Tibial artery (tissue), 4 donors: ENCODE measurements around the gene FARP1.

ENCODE experiments used
- DNase-seq, 2 donors: peaks; one replicate each; pipeline ENCODE4 v3.0.0-alpha.2; 2019
- H3K27ac ChIP-seq, 2 donors: fragments of 200-600 bp; sonication (generic) in 1 of 2; 1 replicate in 1 of 2; 2 replicates in 1 of 2; pipeline ENCODE4 v1.5.1; 2018 to 2019; ENCODE audit warnings: mild to moderate bottlenecking in 1 of 2
- H3K27me3 ChIP-seq, 2 donors: fragments of 200-600 bp; sonication (generic) in 1 of 2; one replicate each; pipeline versions ENCODE4 v1.5.1 to v1.6.0; 2016 to 2019
- H3K36me3 ChIP-seq, 3 donors: fragments of 200-600 bp; sonication (generic) in 2 of 3; one replicate each; pipeline ENCODE4 v1.5.1; 2016 to 2019; ENCODE audit warnings: mild to moderate bottlenecking in 2 of 3
- H3K4me1 ChIP-seq, 4 donors: fragments of 200-600 bp; sonication (generic) in 2 of 4; 1 replicate in 3 of 4; 2 replicates in 1 of 4; pipeline ENCODE4 v1.5.1; 2016 to 2019
- H3K4me3 ChIP-seq, 2 donors: fragments of 200-600 bp; sonication (generic) in 1 of 2; 1 replicate in 1 of 2; 2 replicates in 1 of 2; pipeline ENCODE4 v1.5.1; 2018 to 2019; ENCODE audit warnings: mild to moderate bottlenecking in 2 of 2
- H3K9me3 ChIP-seq, 3 donors: fragments of 200-600 bp; sonication (generic) in 1 of 3; one replicate each; pipeline ENCODE4 v1.5.1; 2016 to 2019
- intact Hi-C: fragments of 100-400 bp; cut with DNase I; formaldehyde crosslinking; loops from one replicate; pipeline ENCODE4 v1.15.0; 2023; ENCODE audit warnings: low total_unique reads
- TF ChIP-seq, protein P1 (sequence below), 2 experiments: fragments of 200-600 bp in 1 of 2; fragments of 450-650 bp in 1 of 2; IDR thresholded peaks; one replicate each; pipeline ENCODE4 v1.5.1; 2017 to 2019; ENCODE audit warnings: antibody characterized with exemption in 2 of 2, mild to moderate bottlenecking in 1 of 2, moderate library complexity in 1 of 2

FARP1 gene

DNA sequence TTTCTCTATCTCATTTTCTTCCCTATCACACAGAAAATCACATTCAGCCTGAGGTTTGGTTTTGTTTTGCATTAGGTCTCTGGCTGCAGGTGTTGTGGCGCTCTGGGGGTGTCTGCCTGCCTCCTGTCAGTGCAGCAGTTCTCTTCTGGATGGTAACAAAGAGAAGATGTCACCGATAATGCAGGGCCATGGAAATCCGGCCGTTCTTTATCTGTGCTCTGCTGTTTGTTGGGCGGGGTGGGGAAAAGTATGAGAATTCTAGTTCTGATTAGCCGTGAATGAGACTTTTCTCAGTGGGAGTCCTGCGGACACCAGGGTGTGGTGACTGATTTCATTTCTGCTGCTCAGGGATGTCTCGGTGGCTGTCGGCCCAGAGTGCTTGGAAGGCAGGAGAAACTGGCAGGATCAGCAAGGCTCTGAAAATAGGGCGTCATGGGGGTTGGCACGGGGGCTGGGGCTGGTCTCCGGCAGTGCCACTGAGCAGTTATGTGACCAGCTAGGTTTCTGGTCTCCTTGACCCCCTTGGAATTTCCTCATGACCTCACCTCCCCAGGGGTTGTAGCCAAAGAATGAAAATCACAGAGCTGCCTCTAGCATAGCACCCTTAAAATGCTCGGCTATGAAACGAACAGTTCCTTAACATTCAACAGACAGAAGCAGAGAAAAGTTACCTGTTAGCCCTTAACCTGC lies 29.2 kb downstream of the FARP1 start:
- DNase-seq: peak; percentile 58 to 82
- Histone ChIP-seq H3K27ac (peak overlapping the region; percentile 63 to 70), H3K27me3 (no peaks in the 10 kb centered on the region), H3K9me3 (no peaks in the 10 kb centered on the region), H3K4me1 (peaks cover 0 to 47% (median 40%) of the 10 kb centered on the region in 4 donors), H3K4me3 (peak overlapping the region; percentile 10 to 16), H3K36me3 (peaks cover 0 to 8% (median 6%) of the 10 kb centered on the region in 3 donors)
- intact Hi-C loops: no loop called here
- TF ChIP-seq, protein P1, sequence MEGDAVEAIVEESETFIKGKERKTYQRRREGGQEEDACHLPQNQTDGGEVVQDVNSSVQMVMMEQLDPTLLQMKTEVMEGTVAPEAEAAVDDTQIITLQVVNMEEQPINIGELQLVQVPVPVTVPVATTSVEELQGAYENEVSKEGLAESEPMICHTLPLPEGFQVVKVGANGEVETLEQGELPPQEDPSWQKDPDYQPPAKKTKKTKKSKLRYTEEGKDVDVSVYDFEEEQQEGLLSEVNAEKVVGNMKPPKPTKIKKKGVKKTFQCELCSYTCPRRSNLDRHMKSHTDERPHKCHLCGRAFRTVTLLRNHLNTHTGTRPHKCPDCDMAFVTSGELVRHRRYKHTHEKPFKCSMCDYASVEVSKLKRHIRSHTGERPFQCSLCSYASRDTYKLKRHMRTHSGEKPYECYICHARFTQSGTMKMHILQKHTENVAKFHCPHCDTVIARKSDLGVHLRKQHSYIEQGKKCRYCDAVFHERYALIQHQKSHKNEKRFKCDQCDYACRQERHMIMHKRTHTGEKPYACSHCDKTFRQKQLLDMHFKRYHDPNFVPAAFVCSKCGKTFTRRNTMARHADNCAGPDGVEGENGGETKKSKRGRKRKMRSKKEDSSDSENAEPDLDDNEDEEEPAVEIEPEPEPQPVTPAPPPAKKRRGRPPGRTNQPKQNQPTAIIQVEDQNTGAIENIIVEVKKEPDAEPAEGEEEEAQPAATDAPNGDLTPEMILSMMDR (IDR thresholded peaks at IDR 0.05): no peak

DNA sequence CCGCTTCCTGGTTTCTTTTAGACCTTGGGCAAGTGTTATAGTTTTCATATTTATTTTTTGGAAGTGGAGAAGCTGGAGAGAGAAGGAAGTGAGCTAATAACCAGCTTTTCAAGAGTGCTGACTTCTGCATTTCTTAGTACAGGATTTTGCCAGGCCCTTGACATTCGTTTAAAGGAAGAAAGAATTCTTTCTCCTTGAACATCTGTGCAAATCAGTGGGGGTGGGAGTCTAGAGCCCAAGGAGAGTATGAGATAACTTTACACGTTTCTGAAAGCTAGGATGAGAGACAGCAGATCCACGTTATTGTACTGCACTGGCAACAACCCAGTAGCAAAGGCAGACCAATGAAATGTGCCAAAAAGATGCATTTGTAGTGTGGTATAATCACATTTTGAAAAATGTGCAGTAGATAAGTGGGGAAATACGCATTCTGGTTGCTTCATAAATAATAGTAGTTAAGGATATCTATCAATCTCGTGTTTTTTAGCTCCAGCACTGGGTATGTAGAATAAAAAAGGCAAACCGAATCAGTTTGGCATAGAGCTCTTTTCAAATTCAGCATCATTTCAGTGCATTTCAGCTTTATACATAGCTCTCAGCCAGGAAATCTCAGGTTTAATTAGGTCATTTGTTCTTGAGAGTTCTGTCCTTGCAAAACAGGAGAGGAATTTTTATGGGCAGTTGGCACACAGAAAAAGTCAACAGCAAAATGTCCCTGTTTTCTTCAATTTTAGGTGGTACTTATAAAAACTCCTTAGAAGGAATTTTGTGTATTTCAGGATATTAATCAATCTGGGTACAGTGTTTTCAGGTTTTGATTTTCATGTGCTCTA lies 29.9 kb downstream of the FARP1 start:
- no peak overlapping the region for H3K4me3 ChIP-seq
- TF ChIP-seq, protein P1 (IDR thresholded peaks at IDR 0.05): no peak
- no peak for DNase-seq
- no peaks in the 10 kb centered on the region for H3K9me3 ChIP-seq
- H3K4me1 ChIP-seq: peaks cover 0 to 47% (median 40%) of the 10 kb centered on the region in 4 donors
- no peaks in the 10 kb centered on the region for H3K27me3 ChIP-seq
- intact Hi-C loops: no loop called here
- H3K36me3 ChIP-seq: peaks cover 0 to 12% (median 6%) of the 10 kb centered on the region in 3 donors
- H3K27ac ChIP-seq: peak overlapping the region; percentile 63 to 70

DNA sequence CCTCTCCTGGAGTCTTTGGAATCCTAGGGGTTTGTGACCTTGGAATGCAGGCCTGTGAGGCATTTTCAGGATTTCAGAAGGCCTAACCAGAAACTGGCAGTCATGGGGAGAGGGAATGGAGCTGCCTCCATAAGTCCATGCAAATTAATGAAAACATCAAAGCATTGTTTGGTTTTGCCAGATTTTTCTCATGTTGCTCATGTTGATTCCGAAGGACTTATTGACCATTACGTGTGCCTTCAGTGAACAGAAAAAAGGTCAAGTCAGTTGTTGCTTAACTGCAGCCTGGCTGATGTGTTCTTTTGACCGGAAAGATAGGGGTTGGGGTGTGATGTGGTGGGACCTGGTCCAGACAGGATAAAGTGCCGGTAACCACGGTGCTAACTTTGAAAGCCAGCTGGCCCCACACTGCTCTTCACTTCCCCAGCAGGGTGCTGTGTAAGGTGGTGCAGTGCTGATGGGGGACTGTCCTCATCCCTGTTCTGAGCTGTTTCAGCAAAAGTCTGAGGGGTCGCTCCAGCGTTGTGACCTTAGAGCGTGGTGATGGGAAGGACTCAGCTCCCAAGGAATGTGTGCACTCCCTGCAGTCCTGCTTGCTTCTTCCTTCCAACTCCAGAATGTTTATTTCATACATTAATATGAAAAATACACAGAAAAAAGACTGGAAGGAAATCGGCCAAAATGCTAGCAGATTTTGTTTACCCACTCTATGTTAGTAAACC lies 30.7 kb downstream of the FARP1 start:
- intact Hi-C loops: no loop called here
- Histone ChIP-seq H3K4me3 (no peak overlapping the region), H3K36me3 (peaks cover 0 to 12% (median 6%) of the 10 kb centered on the region in 3 donors), H3K27ac (peak overlapping the region; percentile 63 to 70), H3K27me3 (no peaks in the 10 kb centered on the region), H3K9me3 (no peaks in the 10 kb centered on the region), H3K4me1 (peaks cover 0 to 47% (median 40%) of the 10 kb centered on the region in 4 donors)
- TF ChIP-seq, protein P1 (IDR thresholded peaks at IDR 0.05): no peak
- DNase-seq: peak; percentile 44 to 67

DNA sequence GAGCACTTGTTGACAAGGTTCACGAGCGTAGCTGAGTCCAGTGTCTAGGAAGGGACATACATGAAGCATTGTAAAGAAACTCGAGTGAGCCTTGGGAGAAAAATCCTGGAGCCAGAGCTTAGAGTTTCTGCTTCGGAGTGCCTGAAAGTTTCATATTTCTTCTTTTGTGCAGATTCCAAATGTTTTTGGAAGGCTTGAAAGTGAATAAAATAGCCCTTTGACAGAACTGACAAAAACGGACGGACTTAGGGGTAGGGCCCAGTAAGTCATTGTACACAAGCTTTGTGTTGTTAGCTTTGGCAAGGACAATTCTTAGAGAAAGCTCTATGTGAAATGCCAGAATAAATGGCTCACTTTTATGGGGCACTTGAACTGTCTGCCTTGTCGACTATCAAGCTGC lies 31.4 kb downstream of the FARP1 start:
- no peak for DNase-seq
- intact Hi-C loops: no loop called here
- peaks cover 0 to 47% (median 40%) of the 10 kb centered on the region in 4 donors for H3K4me1 ChIP-seq

DNA sequence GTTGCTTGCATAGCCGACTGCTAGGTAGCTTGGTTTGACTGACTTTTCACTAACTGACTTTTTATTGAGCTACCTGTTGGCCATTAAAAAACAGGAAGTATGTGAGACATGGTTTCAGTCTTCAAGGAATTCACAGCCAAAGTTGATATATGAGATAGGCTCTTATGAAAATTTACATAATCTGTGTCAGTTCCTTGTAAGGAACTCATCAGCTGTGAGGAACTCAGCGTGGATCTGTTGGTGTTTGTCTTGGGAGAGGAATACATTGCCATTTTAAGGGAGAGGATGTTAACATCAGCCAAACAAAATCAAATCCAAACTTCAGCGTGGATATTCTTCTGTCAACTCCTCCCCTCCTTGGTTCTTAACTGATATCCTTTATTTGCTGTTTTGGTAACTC lies 32.1 kb downstream of the FARP1 start:
- Histone ChIP-seq H3K9me3 (no peaks in the 10 kb centered on the region), H3K36me3 (peaks cover 0 to 12% (median 6%) of the 10 kb centered on the region in 3 donors), H3K4me3 (no peak overlapping the region), H3K27ac (peak overlapping the region; percentile 63 to 70), H3K4me1 (peaks cover 0 to 47% (median 40%) of the 10 kb centered on the region in 4 donors), H3K27me3 (no peaks in the 10 kb centered on the region)
- no peak for DNase-seq
- TF ChIP-seq, protein P1 (IDR thresholded peaks at IDR 0.05): no peak
- intact Hi-C loops: no loop called here

More for the DNA sequence above, 31.4 kb downstream of the FARP1 start:
- TF ChIP-seq, protein P1 (IDR thresholded peaks at IDR 0.05): no peak
- peak overlapping the region; percentile 63 to 70 for H3K27ac ChIP-seq
- peaks cover 0 to 12% (median 6%) of the 10 kb centered on the region in 3 donors for H3K36me3 ChIP-seq
- no peaks in the 10 kb centered on the region for H3K9me3 ChIP-seq
- H3K4me3 ChIP-seq: no peak overlapping the region
- no peaks in the 10 kb centered on the region for H3K27me3 ChIP-seq
